BE2C (cell line): Measurements from ENCODE around the gene LRG1.
A peak's percentile ranks its signal among the peaks of the same experiment; 100 is the strongest.

Source experiments
- DNase-seq: peaks from one replicate; pipeline ENCODE4 v3.0.0-alpha.2; 2020
- H3K27me3 ChIP-seq: fragments of 250-450 bp; sonication (Bioruptor Pico); 2 replicates; pipeline ENCODE4 v1.5.1; 2020; ENCODE audit warnings: mild to moderate bottlenecking
- H3K36me3 ChIP-seq: fragments of 250-450 bp; sonication (Bioruptor Pico); 2 replicates; pipeline ENCODE4 v1.5.1; 2020; ENCODE audit warnings: mild to moderate bottlenecking
- H3K4me1 ChIP-seq: fragments of 250-450 bp; sonication (Bioruptor Pico); 2 replicates; pipeline ENCODE4 v1.5.1; 2020
- H3K4me3 ChIP-seq: 2 replicates; pipeline ENCODE4 v1.5.1; 2011; ENCODE audit warnings: low read depth, low read length
- H3K9me3 ChIP-seq: fragments of 250-450 bp; sonication (Bioruptor Pico); 2 replicates; pipeline ENCODE4 v1.5.1; 2020
- CTCF ChIP-seq: IDR thresholded peaks from 2 replicates; pipeline ENCODE4 v1.5.1; 2012; ENCODE audit warnings: mild to moderate bottlenecking, low read depth, low read length

Gene LRG1

GRCh38 chr19:4580021-4580901 lies 40.4 kb upstream of the LRG1 start:
- Histone ChIP-seq H3K4me3 (no peak overlapping the region), H3K9me3 (no peaks in the 10 kb centered on the region), H3K27me3 (peaks cover 62% of the 10 kb centered on the region), H3K36me3 (no peaks in the 10 kb centered on the region), H3K4me1 (no peaks in the 10 kb centered on the region)
- no peak; the same call in 1 of the 2 replicates for TF ChIP-seq CTCF
- no peak for DNase-seq

- no peak overlapping the region for H3K4me3 ChIP-seq
- no peaks in the 10 kb centered on the region for H3K4me1 ChIP-seq
- H3K36me3 ChIP-seq = no peaks in the 10 kb centered on the region
- H3K27me3 ChIP-seq = peaks cover 54% of the 10 kb centered on the region
- no peak for DNase-seq
- TF ChIP-seq CTCF = no peak
- H3K9me3 ChIP-seq = no peaks in the 10 kb centered on the region
Measured at GRCh38 chr19:4579389-4579788, 39.6 kb upstream of the LRG1 start.

GRCh38 chr19:4578552-4579248 lies 38.9 kb upstream of the LRG1 start:
- TF ChIP-seq CTCF = no peak
- H3K4me3 ChIP-seq = no peak overlapping the region
- no peaks in the 10 kb centered on the region for H3K36me3 ChIP-seq
- H3K27me3 ChIP-seq = peaks cover 56% of the 10 kb centered on the region
- no peaks in the 10 kb centered on the region for H3K4me1 ChIP-seq
- no peak for DNase-seq
- H3K9me3 ChIP-seq = no peaks in the 10 kb centered on the region

- H3K27me3 ChIP-seq = peaks cover 56% of the 10 kb centered on the region
- TF ChIP-seq CTCF = no peak
- H3K36me3 ChIP-seq = no peaks in the 10 kb centered on the region
- DNase-seq = no peak
- no peaks in the 10 kb centered on the region for H3K9me3 ChIP-seq
- H3K4me1 ChIP-seq = no peaks in the 10 kb centered on the region
- H3K4me3 ChIP-seq = no peak overlapping the region
Measured at GRCh38 chr19:4577020-4577782, 37.4 kb upstream of the LRG1 start.

- Histone ChIP-seq H3K4me3 (no peak overlapping the region), H3K4me1 (no peaks in the 10 kb centered on the region), H3K27me3 (peaks cover 51% of the 10 kb centered on the region), H3K36me3 (no peaks in the 10 kb centered on the region), H3K9me3 (no peaks in the 10 kb centered on the region)
- peak; percentile 75 for TF ChIP-seq CTCF
- peak; percentile 84 for DNase-seq
Measured at GRCh38 chr19:4576016-4576933, 36.4 kb upstream of the LRG1 start.
